Measurements from ENCODE around the gene CDON.
A peak's percentile ranks its signal among the peaks of the same experiment; 100 is the strongest.

Gene CDON

GRCh38 chr11:125954123-125954944 lies 108.3 kb downstream of the CDON start:
- TF ChIP-seq, protein P1, sequence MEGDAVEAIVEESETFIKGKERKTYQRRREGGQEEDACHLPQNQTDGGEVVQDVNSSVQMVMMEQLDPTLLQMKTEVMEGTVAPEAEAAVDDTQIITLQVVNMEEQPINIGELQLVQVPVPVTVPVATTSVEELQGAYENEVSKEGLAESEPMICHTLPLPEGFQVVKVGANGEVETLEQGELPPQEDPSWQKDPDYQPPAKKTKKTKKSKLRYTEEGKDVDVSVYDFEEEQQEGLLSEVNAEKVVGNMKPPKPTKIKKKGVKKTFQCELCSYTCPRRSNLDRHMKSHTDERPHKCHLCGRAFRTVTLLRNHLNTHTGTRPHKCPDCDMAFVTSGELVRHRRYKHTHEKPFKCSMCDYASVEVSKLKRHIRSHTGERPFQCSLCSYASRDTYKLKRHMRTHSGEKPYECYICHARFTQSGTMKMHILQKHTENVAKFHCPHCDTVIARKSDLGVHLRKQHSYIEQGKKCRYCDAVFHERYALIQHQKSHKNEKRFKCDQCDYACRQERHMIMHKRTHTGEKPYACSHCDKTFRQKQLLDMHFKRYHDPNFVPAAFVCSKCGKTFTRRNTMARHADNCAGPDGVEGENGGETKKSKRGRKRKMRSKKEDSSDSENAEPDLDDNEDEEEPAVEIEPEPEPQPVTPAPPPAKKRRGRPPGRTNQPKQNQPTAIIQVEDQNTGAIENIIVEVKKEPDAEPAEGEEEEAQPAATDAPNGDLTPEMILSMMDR (conservative IDR thresholded peaks at IDR 0.05): no peak

DNA sequence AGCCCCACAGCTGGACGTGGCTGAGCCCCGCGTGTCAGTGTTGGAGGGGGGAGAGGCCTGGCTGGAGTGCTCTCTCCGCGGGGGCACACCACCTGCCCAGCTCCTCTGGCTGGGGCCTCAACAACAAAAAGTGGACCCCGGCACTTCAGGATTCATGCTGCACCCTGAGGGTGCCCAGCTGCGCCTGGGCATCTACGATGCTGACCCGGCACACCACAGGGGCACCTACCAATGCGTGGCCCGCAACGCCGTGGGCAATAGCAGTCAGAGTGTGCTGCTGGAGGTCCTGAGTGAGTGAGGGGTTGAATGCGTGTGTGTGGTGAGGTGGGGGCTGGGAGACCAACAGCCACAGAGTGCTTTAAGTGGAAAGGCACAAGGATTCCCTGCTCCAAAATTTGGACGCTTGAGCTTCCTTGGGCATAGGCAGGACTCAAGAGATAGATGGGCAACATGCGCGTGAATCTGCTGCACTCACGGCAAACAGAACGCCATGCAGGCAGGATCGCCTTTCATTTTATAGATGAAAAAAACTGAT lies 109.2 kb downstream of the CDON start:
- peak overlapping the region; percentile 85 for H3K27ac ChIP-seq
- TF ChIP-seq, protein P1 (conservative IDR thresholded peaks at IDR 0.05): no peak

More at GRCh38 chr11:125954123-125954944, 108.3 kb downstream of the CDON start:
- H3K27ac ChIP-seq: peak overlapping the region; percentile 85

DNA sequence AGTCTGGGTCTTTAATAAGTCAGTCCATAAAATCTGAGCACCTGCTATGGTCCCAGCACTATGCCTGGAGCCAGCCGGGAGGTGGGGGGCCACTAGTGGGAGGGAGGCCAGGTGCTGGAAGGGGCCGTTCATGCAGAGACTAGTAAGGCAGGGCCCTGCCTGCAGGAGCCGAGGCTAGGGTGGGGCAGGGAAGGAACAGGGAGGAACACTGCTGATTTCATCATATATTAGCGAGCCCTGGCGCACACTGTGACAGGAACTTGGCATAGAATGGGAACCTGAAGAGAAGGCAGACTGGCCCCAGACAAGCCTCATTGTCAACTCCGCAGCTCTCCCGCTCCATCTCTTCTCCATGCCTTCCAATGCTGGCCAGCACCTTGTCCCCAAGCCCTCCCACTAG lies 109.7 kb downstream of the CDON start:
- H3K27ac ChIP-seq: peak overlapping the region; percentile 85

GRCh38 chr11:125952559-125952958 lies 110.1 kb downstream of the CDON start:
- peak overlapping the region; percentile 85 for H3K27ac ChIP-seq
- TF ChIP-seq, protein P1 (conservative IDR thresholded peaks at IDR 0.05): no peak

More for the DNA sequence above, 109.7 kb downstream of the CDON start:
- TF ChIP-seq, protein P1 (conservative IDR thresholded peaks at IDR 0.05): no peak

GRCh38 chr11:125951731-125952130 lies 110.9 kb downstream of the CDON start:
- TF ChIP-seq, protein P1 (conservative IDR thresholded peaks at IDR 0.05): no peak
- peak overlapping the region; percentile 85 for H3K27ac ChIP-seq

DNA sequence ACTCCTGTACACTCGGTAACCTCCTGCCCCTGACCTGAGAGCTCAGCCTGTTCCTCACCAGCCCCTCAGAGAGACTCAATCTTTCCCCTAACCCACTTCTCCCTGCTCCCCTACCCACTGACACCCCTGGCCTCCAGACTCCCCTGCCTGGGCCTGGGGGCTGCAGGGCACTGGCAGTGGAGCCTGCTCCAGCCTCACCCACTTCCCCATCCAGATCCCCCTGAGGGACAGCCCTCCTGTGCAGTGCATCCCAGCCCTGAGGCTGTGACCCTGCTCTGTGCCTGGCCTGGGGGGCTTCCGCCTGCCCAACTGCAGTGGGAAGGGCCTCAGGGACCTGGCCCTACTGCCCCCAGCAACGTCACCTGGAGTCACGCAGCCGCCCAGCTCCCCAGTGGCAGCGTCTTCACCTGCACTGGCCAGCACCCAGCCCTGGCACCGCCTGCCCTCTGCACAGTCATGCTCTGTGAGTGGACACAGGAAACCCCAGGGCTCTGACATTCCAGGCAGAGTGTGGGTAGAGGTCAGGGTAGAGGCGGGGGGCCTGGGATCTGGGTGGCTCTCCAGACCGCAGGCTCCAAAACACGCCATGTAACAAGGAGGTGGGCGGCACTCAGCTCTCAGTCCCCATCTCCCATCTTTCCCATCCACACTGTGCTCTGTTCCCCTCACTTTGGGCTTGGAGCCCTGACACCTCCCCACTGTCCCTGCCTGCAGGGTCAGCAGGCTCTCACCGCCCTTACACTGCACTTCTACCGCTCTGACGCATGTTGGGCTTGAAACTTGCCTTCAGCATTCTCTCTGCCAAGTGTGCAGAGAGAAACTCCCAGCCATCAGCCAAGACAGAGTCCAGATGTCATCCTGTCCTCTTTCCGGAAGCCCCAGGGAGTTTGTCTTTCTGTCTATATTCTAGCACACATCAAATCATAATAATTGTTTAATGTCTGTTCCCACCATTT lies 111.7 kb downstream of the CDON start:
- H3K27ac ChIP-seq: peak overlapping the region; percentile 85
- TF ChIP-seq, protein P1 (conservative IDR thresholded peaks at IDR 0.05): no peak

DNA sequence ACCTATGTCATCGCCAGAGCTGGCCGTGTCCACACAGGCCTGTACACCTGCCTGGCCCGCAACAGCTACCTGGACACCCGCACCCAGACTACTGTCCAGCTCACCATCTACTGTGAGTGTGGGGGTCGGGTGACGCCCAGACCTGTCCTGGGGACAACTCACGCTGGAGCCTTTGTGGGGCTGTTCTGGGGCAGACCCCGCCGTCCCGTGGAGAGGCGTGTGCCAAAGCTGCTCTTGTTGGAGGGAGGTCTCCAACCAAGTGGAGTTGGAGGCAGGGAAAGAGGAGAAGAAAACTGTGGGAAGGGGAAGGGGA lies 112.5 kb downstream of the CDON start:
- TF ChIP-seq, protein P1 (conservative IDR thresholded peaks at IDR 0.05): no peak
- no peak overlapping the region for H3K27ac ChIP-seq

All from VCaP (cell line).